HUES6 (cell line): ENCODE measurements around the gene CARS2.
"Not testable (repeated sequence)": the region's sequence is repeated elsewhere in the genome, so short reads cannot be mapped to it uniquely, and the experiment has no call there.

Source experiments
- H3K27ac ChIP-seq: 2 replicates; pipeline ENCODE4 v1.7.0; 2013; ENCODE audit warnings: low read depth, mild to moderate bottlenecking, low read length, inconsistent platforms
- H3K27me3 ChIP-seq: 2 replicates; pipeline ENCODE4 v1.6.1; 2013; ENCODE audit warnings: low read length; ENCODE audit not compliant: control insufficient read depth, insufficient read depth
- H3K36me3 ChIP-seq: 2 replicates; pipeline ENCODE4 v1.6.1; 2013; ENCODE audit warnings: low read length; ENCODE audit not compliant: control insufficient read depth, insufficient read depth
- H3K4me1 ChIP-seq: 2 replicates; pipeline ENCODE4 v1.6.1; 2013; ENCODE audit warnings: low read length; ENCODE audit not compliant: control insufficient read depth, insufficient read depth
- H3K4me3 ChIP-seq: 2 replicates; pipeline ENCODE4 v1.5.1; 2013; ENCODE audit warnings: low read depth, low read length
- H3K9ac ChIP-seq: one replicate; pipeline ENCODE4 v1.6.1; 2013; ENCODE audit warnings: mild to moderate bottlenecking, low read length
- H3K9me3 ChIP-seq: 2 replicates; pipeline ENCODE4 v1.6.1; 2013; ENCODE audit warnings: low read depth, low read length; ENCODE audit not compliant: control insufficient read depth, insufficient read depth

Gene CARS2

GRCh38 chr13:110635405-110636002 lies 70.4 kb downstream of the CARS2 start:
- peaks cover 78% of the 10 kb centered on the region for H3K36me3 ChIP-seq
- H3K27ac ChIP-seq, result no peak overlapping the region
- no peak overlapping the region for H3K9ac ChIP-seq

GRCh38 chr13:110634558-110634957 lies 71.4 kb downstream of the CARS2 start:
- Histone ChIP-seq H3K9me3 (no peaks in the 10 kb centered on the region), H3K27me3 (no peaks in the 10 kb centered on the region), H3K4me1 (no peaks in the 10 kb centered on the region), H3K9ac (no peak overlapping the region), H3K27ac (no peak overlapping the region), H3K4me3 (no peak overlapping the region), H3K36me3 (peaks cover 75% of the 10 kb centered on the region)

More at GRCh38 chr13:110635405-110636002, 70.4 kb downstream of the CARS2 start:
- Histone ChIP-seq H3K9me3 (no peaks in the 10 kb centered on the region), H3K4me1 (no peaks in the 10 kb centered on the region), H3K27me3 (no peaks in the 10 kb centered on the region), H3K4me3 (no peak overlapping the region)

- Histone ChIP-seq H3K9ac (no peak overlapping the region), H3K27ac (no peak overlapping the region), H3K4me3 (no peak overlapping the region), H3K4me1 (0 out of 2 replicates have a peak, but pooled peaks cover under 1% of the 10 kb centered on the region), H3K9me3 (no peaks in the 10 kb centered on the region), H3K27me3 (no peaks in the 10 kb centered on the region), H3K36me3 (peaks cover 75% of the 10 kb centered on the region)
Observed at GRCh38 chr13:110633776-110634175, 72.1 kb downstream of the CARS2 start.

GRCh38 chr13:110632255-110632654 lies 73.7 kb downstream of the CARS2 start:
- not testable (repeated sequence) for H3K9me3 ChIP-seq, H3K27ac ChIP-seq, H3K9ac ChIP-seq, H3K4me1 ChIP-seq, H3K4me3 ChIP-seq, H3K27me3 ChIP-seq
- peaks cover 75% of the 10 kb centered on the region for H3K36me3 ChIP-seq

- peaks cover 15% of the 10 kb centered on the region; the same call in 1 of the 2 replicates for H3K4me1 ChIP-seq
- H3K9me3 ChIP-seq, result no peaks in the 10 kb centered on the region
- no peaks in the 10 kb centered on the region for H3K27me3 ChIP-seq
- no peak overlapping the region for H3K4me3 ChIP-seq
- H3K36me3 ChIP-seq, result peaks cover 60% of the 10 kb centered on the region
- H3K9ac ChIP-seq, result no peak overlapping the region
- H3K27ac ChIP-seq, result no peak overlapping the region
Observed at GRCh38 chr13:110630566-110631119, 75.3 kb downstream of the CARS2 start.

GRCh38 chr13:110629735-110630134 lies 76.2 kb downstream of the CARS2 start:
- no peaks in the 10 kb centered on the region for H3K27me3 ChIP-seq
- H3K27ac ChIP-seq, result no peak overlapping the region
- peaks cover 59% of the 10 kb centered on the region for H3K36me3 ChIP-seq
- peaks cover 24% of the 10 kb centered on the region for H3K4me1 ChIP-seq
- H3K9me3 ChIP-seq, result no peaks in the 10 kb centered on the region
- H3K4me3 ChIP-seq, result no peak overlapping the region
- H3K9ac ChIP-seq, result no peak overlapping the region

- Histone ChIP-seq H3K36me3 (peaks cover 54% of the 10 kb centered on the region), H3K9ac (no peak overlapping the region), H3K4me3 (no peak overlapping the region), H3K4me1 (peaks cover 27% of the 10 kb centered on the region), H3K9me3 (no peaks in the 10 kb centered on the region), H3K27ac (no peak overlapping the region), H3K27me3 (no peaks in the 10 kb centered on the region)
Observed at GRCh38 chr13:110628952-110629701, 76.8 kb downstream of the CARS2 start.

- Histone ChIP-seq H3K27me3 (no peaks in the 10 kb centered on the region), H3K4me3 (no peak overlapping the region), H3K4me1 (peaks cover 27% of the 10 kb centered on the region), H3K27ac (no peak overlapping the region), H3K9ac (no peak overlapping the region), H3K9me3 (no peaks in the 10 kb centered on the region), H3K36me3 (peaks cover 53% of the 10 kb centered on the region)
Observed at GRCh38 chr13:110628477-110628793, 77.5 kb downstream of the CARS2 start.

- H3K9me3 ChIP-seq, result no peaks in the 10 kb centered on the region
- H3K27me3 ChIP-seq, result no peaks in the 10 kb centered on the region
- H3K36me3 ChIP-seq, result peaks cover 58% of the 10 kb centered on the region
- H3K27ac ChIP-seq, result no peak overlapping the region
- no peak overlapping the region for H3K9ac ChIP-seq
- peaks cover 27% of the 10 kb centered on the region for H3K4me1 ChIP-seq
- no peak overlapping the region for H3K4me3 ChIP-seq
Observed at GRCh38 chr13:110627761-110628476, 78.0 kb downstream of the CARS2 start.

GRCh38 chr13:110627351-110627750 lies 78.6 kb downstream of the CARS2 start:
- Histone ChIP-seq H3K9ac (no peak overlapping the region), H3K4me3 (no peak overlapping the region), H3K36me3 (peaks cover 63% of the 10 kb centered on the region), H3K27me3 (no peaks in the 10 kb centered on the region), H3K27ac (no peak overlapping the region), H3K9me3 (no peaks in the 10 kb centered on the region), H3K4me1 (peaks cover 27% of the 10 kb centered on the region)

- Histone ChIP-seq H3K36me3 (peaks cover 64% of the 10 kb centered on the region), H3K27ac (no peak overlapping the region), H3K27me3 (no peaks in the 10 kb centered on the region), H3K4me1 (peaks cover 27% of the 10 kb centered on the region), H3K4me3 (no peak overlapping the region), H3K9me3 (no peaks in the 10 kb centered on the region), H3K9ac (no peak overlapping the region)
Observed at GRCh38 chr13:110626521-110626920, 79.4 kb downstream of the CARS2 start.
